KG1 (cell line): ENCODE measurements around the gene SRPK2.
A peak's percentile ranks its signal among the peaks of the same experiment; 100 is the strongest.

Source experiments
- DNase-seq: peaks from one replicate; lab custom pipeline; 2025; lab: John Stamatoyannopoulos, UW

The SRPK2 gene

DNA sequence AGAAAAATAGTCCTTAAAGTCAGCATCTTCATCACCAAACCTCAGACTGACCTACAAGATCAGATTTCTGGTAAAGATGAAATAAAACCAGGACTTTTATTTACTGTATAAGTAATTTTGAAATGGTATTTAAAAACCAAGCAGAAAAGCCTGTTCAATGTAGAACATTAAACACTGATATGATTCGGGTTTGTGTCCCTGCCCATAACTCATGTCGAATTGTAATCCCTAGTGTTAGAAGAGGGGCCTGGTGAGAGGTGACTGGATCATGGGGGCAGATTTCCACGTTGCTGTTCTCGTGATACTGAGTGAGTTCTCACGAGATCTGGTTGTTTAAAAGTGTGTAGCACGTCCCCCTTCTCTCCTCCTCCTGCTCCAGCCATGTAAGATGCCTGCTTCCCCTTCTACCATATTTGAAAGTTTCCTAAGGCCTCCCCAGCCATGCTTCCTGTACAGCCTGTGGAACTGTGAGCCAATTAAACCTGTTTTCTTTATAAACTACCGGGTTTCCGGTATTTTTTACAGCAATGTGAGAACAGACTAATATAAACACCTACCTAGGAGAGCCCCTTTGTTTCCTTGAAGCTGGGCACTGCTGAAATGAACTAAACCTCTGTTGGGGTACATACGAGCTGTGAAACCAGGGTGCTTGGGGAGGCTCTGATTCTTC is 254.6 kb downstream of the SRPK2 start:
- DNase-seq: no peak

DNA sequence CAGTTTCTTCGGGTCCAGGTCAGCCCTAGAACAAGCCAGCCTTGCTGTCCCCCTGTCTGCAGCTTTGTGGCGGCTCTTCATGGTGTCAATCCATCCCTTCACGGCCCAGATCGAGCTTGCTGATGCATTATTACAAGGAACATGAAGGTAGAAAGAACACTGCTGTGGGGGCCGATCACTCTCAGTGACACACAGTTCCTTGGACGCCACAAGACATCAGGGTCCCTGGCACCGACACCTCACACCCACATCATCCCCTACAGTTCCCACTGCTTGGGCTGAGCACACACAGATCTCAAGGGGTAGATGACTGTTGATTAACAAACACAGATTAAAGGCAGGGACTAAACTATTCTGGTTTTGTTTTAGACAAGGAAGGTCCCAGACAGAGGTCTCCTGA is 255.4 kb downstream of the SRPK2 start:
- DNase-seq: no peak

DNA sequence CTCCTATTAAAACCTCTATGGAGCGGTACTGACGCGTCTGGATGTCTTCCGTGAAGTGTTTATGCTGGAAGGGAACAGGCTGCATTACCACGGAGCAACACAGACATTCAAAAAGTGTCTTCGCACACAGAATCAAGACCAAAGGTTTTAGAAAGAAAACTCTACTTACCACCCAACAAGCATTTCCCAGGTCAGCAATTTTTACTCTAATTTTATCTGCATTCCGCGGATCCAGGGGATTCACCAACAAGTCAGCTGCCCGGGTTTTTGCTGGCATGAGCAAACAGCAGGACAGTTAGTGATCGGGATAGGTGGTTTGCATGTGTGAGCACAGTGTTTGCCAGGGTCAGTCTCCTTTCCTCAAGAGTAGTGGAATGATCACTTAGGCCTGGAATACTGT is 255.9 kb downstream of the SRPK2 start:
- no peak for DNase-seq

DNA sequence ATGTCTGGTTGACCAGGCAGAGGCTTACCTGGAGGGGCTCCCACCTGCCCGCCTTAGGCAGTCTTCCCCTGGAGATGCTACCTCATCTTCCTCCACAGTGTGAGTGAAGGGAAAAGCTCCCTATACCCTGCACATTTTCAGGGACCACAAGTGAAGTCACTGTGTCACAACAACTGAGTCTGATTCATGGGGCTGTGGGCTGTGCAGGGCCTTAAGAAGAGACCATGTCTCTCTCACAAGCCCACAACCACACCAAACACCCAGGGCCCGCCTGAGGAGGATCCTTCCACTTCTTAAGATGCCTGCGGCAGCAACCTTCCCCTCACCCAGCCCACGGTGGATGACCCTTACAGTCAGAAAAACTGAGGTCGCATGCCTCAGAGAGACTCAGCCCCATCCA is 256.4 kb downstream of the SRPK2 start:
- no peak for DNase-seq

DNA sequence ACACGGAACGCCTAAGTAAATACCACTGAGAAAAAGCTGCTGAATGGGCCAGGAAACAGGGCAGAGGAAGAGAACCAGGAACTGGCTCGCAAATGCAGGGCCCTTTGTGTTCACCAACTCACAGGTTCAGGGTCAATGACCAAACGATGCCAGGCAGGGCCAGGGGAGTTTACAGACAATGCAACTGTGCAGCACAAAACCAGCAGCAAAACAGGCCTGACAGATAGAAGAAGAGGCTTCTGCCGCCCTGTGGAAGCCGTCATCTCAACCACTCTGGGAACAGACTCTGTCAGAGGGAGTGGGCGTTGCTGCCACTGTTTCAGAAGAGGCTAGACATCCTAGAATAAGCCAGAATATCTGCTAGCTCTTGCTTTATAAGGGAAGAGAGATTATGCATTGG is 256.8 kb downstream of the SRPK2 start:
- no peak for DNase-seq

DNA sequence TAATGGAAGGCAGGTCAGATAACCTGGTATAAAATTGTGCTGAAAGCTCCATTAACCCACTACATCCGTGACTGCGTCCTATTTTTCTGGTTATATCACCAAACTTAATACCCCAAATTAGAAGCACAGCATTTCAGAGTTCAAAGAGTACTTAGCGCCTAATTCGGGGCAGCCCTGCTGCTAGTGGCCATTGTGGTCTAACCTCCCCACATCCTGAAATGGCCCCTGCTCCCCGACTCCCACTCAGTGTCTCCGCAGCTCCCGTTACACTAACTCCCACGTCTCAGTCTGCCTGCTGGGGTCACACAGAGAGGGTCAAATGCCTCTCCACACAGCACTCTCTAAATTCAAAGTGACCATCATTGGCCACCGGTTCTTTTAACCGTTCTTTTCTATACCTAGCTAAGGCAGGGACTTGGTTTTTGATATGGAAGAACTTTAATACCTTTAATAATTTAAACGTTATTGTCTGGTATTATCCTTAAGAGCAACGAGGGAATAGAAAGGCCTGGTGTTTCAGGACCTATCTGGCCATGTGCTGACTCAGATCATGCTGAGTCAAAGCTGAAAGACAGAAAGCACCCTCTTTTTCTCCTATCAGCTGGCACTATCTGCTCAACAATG is 257.6 kb downstream of the SRPK2 start:
- no peak for DNase-seq

DNA sequence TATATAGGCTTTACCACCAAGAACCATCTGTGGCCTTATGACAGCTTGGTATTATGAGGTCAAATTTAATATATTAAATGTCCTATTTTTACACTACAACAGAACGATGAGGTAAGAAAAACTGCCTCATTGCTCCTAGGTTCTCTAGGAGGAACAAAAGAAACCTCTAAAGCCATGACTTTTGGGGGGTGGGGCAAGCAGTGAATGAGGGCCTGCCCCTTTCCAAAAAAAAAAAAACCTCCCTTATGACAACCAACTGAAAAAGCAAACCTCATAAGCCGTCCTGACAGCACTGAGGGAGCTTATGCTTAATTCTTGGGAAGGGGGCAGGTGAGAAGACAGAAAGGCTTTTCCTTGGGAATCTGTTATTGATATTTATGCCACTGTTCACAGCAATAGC is 258.1 kb downstream of the SRPK2 start:
- no peak for DNase-seq

DNA sequence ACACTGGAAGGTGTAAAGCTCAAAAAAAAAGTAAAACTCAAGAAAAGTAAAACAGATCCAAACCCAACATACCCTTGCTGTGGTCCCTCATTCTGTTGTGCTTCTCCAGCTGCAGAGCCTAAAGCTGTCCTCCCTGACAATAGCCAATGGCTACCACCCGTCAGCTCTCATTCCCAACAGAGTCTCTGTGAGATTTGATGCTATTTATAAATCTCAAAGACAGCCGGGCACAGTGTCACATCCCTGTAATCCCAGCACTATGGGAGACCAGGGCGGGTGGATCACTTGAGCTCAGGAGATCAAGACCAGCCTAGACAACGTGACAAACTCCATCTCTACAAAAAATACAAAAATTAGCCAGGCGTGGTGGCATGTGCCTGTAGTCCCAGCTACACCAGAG is 258.7 kb downstream of the SRPK2 start:
- DNase-seq: no peak

DNA sequence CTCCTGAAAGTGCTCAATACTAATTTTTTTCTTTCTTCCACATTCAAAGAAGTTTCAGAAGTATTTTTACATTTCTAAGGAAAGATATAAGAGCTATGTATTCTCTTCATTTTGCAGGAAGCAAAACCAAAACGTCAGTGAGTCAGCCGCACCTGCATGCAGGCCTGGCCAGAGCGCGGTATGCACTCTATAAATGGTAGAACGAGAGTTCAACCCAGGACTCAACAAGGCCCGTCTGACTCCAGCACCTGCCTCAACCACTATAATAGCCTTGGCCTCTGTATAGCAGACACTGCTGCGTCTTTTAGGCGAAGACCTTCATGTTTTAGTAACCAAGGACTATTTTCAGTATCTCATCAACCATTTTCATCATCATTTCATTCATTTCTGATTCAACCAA is 261.5 kb downstream of the SRPK2 start:
- DNase-seq: no peak

DNA sequence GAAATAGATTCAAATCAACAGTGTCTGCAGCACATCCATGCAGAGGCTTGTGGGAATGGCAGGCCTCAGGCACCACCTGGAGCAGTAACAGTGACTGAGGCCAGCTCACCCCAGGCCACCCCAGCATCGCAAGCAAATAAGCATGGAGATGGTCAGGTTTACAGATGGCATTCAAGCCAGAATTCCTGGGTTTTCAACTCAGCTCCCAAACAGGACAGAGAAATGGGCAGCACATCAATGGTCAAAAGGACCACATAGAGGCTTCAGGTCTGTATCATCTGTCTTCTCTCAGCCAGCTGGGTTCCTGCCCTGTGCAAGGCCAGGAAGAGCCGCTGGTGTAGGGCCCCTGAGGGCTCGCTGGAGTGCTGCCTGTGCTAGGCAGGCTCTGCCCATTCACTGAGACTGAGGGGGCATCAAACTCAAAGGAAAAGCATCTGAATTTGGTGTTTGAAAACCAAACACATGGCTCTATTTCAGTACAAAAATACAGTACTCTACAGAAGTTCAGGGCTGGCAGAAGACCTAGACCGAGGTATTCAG is 262.2 kb downstream of the SRPK2 start:
- no peak for DNase-seq

DNA sequence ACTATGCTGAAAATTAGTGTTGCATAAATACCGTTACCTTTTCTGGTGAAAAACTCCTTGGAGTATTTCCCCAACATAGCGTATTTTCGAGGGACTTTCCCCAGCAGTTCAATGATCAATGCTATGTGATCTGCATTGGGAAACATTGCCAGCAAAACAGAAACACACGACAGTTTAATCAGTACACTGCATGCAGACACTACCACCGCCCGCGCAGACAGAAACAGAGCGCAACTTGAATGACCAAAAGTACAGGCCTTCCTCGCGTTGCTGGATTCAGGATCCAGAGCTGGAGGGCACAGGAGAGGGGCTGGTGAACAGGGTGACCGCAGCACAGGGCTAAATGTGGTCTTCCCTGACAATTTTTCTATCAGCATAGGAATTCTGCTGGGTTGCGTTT is 263.0 kb downstream of the SRPK2 start:
- DNase-seq: no peak

DNA sequence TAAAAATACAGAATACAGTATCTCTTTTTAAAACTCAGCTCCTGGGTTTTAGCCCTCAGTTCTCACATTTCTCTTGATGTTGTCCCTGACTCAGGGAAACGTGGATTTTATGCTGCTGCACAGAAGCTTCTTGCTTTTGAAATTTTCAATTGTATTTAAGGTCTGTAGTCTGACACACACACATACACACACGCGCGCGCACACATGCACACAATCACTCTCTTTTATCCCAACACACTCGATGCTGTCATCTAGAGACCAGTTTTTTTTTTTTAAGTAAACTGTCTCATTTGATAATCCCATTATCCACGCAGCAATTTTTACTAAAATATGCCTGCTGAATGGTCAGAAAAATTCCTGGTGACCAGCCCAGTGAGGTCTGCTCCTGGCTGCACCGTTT is 266.1 kb downstream of the SRPK2 start:
- no peak for DNase-seq

DNA sequence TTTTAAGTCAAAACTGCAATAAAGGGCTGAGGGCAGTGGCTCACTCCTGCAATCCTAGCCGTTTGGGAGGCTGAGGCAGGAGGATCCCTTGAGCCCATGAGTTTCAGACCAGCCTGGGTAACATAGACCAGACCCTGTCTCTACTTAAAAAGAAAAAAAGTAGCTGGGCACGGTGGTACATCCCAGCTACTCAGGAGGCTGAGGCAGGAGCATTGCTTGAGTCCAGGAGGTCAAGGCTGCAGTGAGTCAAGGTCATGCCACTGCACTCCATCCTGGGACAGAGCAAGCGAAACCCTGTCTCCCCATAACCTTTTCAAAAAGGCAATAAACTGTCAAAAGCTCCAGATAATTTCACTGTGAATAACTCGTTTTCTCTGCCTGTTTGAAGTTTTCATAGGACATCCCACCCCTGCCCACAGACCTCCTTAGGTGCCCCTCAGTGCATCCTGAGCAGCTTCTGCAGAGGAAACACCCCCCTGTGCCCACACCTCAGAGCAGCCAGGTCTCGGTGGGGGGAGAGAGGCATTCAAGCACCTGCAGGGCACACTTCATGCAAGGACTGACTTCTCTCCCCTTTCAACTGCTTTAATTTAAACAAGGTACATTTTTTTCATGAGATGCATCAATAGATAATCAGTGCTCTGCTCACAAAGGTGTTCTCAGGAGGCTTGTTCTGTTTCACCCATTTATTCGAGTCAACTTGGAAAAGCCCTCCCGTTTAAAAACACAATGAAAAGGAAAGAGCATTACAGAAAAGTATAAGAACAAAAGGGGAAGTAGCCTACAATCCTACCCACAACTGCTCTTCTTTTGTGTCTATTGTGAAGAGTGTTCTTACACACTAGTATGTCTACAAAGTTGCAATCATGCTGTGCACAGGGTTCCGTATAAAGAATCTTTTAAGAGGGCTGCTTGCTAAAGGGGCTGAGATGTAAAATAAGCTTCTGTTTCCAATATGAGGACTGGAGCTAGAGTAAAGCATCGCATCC is 269.8 kb downstream of the SRPK2 start:
- DNase-seq: peak; percentile 14

DNA sequence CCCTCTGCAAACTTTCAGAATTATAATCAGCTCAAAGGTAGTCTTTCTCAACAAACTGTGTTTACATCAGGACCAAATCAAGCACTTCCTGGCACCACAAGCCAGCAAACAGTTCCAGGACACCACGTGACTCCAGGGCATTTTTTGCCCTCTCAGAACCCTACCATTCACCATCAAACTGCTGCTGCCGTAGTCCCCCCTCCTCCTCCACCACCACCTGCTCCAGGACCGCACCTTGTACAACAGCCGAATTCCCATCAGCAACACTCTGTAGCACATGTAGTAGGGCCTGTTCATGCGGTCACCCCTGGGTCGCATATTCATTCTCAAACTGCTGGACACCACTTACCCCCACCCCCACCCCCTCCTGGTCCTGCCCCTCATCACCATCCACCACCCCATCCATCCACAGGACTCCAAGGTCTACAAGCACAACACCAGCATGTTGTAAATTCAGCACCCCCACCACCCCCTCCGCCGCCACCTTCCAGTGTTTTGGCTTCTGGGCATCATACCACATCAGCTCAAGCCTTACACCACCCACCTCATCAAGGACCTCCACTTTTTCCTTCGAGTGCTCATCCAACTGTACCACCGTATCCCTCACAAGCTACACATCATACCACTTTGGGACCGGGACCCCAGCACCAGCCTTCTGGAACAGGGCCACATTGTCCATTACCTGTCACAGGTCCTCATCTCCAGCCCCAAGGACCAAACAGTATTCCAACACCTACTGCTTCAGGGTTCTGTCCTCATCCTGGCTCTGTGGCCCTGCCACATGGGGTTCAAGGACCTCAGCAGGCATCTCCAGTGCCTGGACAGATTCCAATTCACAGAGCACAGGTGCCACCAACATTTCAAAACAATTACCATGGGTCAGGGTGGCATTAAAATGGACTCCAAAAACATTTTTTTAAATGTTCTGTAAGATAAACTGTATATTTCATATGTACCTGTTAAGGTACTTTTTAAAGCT is 276.0 kb downstream of the SRPK2 start:
- no peak for DNase-seq

DNA sequence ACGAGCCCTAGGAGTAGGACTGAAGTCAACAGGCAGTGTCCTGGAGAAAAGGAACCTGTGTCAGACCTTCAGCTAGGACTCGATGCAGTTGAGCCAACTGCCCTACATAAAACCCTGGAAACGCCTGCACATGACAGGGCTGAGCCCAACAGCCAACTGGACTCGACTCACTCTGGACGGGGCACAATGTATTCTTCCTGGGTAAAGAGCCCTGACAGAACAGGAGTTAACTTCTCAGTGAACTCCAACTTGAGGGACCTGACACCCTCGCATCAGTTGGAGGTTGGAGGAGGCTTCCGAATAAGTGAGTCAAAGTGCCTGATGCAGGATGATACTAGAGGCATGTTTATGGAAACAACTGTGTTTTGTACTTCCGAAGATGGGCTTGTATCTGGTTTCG is 281.3 kb downstream of the SRPK2 start:
- no peak for DNase-seq

DNA sequence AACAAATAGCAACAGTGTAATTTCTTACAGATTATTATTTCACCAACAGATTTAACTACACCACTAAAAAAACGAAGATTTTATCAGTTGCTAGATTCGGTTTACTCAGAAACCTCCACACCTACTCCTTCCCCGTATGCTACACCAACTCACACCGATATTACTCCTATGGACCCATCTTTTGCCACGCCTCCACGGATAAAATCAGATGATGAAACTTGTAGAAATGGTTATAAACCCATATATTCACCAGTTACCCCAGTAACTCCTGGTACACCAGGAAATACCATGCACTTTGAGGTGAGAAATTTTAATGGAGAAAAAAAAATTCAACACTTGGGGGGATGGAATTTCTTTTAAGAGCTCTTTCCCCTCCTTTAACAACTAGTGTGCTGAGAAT is 282.2 kb downstream of the SRPK2 start:
- DNase-seq: no peak

DNA sequence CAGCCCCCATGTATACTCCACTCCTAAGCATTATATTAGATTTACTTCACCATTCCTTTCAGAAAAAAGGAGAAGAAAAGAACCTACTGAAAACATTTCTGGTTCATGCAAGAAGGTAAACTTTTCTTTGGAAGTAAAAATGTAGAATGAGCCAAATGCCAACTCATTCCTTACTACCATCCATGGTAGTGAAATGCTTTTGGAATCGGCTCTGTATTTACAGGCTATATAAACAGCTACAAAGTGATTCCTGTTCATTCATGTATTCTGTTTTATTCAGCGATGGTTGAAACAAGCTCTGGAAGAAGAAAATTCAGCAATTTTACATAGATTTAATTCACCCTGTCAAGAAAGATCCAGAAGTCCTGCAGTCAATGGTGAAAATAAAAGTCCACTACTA is 283.1 kb downstream of the SRPK2 start:
- no peak for DNase-seq

DNA sequence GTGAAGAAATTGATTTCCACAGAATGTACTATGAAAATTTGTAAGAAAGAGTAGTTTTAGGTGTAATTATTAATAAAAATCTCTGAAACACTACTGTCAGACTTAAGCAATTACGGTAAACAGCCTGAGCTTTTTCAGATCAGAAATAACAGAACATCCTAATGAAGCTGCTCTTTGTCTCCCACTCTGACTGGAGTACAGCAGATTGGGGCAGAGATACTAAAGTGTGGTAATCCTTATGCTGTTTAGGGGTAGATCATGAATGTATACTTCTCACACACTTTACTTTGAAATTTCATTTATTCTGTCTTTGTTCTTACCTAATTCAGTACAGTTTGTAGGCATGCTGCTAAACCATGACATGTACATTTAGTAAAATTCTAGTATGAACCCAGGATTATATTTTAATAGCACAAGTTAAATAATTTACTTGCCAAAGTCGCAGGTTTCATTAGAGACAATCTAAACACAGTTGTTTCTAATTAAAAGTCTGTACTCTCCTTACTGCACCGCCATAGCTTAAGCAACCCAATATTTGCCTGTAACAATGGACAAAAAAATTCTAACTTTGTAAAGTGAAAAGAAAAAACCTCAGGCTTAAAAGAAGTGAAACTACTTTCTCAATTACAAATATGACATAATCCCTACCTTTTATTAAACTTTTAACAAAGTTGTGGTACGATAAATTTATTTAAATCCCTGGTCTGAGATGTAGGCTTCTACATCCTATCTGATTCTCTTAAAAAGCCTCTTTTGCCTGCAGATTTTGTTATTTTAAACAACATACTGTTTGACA is 286.0 kb downstream of the SRPK2 start:
- DNase-seq: no peak

DNA sequence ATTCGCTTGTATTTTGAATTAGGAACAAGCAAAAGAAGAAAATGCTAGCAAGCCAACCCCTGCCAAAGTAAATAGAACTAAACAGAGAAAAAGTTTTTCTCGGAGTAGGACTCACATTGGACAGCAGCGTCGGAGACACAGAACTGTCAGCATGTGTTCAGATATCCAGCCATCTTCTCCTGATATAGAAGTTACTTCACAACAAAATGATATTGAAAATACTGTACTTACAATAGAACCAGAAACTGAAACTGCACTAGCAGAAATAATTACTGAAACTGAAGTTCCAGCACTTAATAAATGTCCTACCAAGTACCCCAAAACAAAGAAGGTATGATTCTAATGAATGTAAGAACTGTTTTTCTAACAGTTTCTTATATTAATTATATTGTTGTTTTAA is 286.9 kb downstream of the SRPK2 start:
- no peak for DNase-seq

DNA sequence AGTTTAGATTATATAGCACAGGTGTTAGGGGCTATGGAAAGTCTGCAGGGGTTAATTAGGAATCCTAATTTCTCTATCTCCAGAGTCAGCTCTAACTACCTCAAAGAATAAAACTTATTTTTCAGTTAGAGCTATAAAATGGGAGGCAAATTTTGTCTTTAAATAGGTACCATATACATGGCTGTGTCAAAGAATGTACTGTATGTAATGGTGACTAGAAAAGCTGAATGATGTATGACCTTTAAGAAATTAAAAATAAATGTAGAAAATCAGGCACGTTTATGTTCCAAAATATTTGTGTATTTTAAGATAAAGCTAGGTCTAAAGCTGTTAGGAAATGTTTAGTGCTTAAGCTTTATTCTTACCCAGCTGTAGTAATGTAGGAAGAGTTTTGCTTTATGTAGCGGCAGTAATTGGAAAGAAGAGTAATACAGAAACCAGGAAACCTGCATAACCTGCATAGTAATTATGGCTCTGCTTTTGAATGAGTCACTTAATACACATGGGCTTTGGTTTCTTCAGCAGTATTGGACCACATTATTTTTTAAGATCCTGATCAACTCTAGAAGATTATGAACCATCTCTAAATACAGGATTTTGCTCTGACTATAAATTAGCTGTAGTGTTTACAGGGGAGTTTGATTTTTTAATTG is 289.7 kb downstream of the SRPK2 start:
- DNase-seq: no peak
